HEK293 (cell line): ENCODE results near the gene CNKSR3.
A peak's percentile ranks its signal among the peaks of the same experiment; 100 is the strongest.

Experiments used
- CTCF ChIA-PET: fragments of 350-600 bp; formaldehyde crosslinking; extraction: SDS; loops from one replicate; lab custom pipeline; 2021; ENCODE audit warnings: antibody characterized with exemption; lab: Yijun Ruan, JAX
- POLR2A ChIA-PET: fragments of 300-600 bp; formaldehyde crosslinking; extraction: SDS; loops from one replicate; lab custom pipeline; 2020; ENCODE audit warnings: antibody characterized with exemption, inconsistent platforms; lab: Yijun Ruan, JAX
- H3K27ac ChIP-seq: fragments of 200-500 bp; sonication (Bioruptor generic); 2 replicates; pipeline ENCODE4 v1.5.1; 2014; ENCODE audit warnings: low read depth, low read length, control low read depth, inconsistent platforms; ENCODE audit errors: extremely low read depth
- H3K36me3 ChIP-seq, 2 experiments: fragments of 200-500 bp in 1 of 2; sonication (Bioruptor generic) in 1 of 2; 1 replicate in 1 of 2; 2 replicates in 1 of 2; pipeline ENCODE4 v1.5.1; 2014 to 2017; ENCODE audit warnings: inconsistent platforms in 2 of 2, low read length in 2 of 2; ENCODE audit not compliant: control insufficient read depth in 2 of 2, insufficient read depth in 1 of 2
- H3K4me1 ChIP-seq: fragments of 200-500 bp; sonication (Bioruptor generic); 2 replicates; pipeline ENCODE4 v1.5.1; 2014; ENCODE audit warnings: mild to moderate bottlenecking, low read length, inconsistent platforms; ENCODE audit not compliant: control insufficient read depth, insufficient read depth
- H3K4me3 ChIP-seq: 2 replicates; pipeline ENCODE4 v1.5.1; 2011; ENCODE audit warnings: low read depth, mild to moderate bottlenecking, control low read depth, low read length, moderate library complexity
- H3K9me3 ChIP-seq: fragments of 200-500 bp; sonication (Bioruptor generic); 2 replicates; pipeline ENCODE4 v1.5.1; 2014; ENCODE audit warnings: low read depth, low read length, inconsistent platforms; ENCODE audit not compliant: control insufficient read depth, insufficient read depth
- CTCF ChIP-seq: fragments of 450-650 bp; formaldehyde crosslinking; IDR thresholded peaks from 2 replicates; pipeline ENCODE4 v1.5.1; 2016; ENCODE audit warnings: missing biosample characterization, missing genetic modification characterization
- EGR2 ChIP-seq: fragments of 450-650 bp; formaldehyde crosslinking; IDR thresholded peaks from 2 replicates; pipeline ENCODE4 v1.5.1; 2016; ENCODE audit warnings: low read depth, missing biosample characterization, missing genetic modification characterization
- FEZF1 ChIP-seq: fragments of 450-650 bp; formaldehyde crosslinking; IDR thresholded peaks from 2 replicates; pipeline ENCODE4 v1.5.1; 2016; ENCODE audit warnings: missing biosample characterization, missing genetic modification characterization
- GLIS1 ChIP-seq: fragments of 450-650 bp; formaldehyde crosslinking; IDR thresholded peaks from 2 replicates; pipeline ENCODE4 v1.5.1; 2016; ENCODE audit warnings: missing biosample characterization, missing genetic modification characterization
- GLIS2 ChIP-seq: fragments of 450-650 bp; formaldehyde crosslinking; IDR thresholded peaks from 2 replicates; pipeline ENCODE4 v1.5.1; 2016; ENCODE audit warnings: missing biosample characterization, missing genetic modification characterization
- KLF16 ChIP-seq: fragments of 450-650 bp; formaldehyde crosslinking; IDR thresholded peaks from 2 replicates; pipeline ENCODE4 v1.5.1; 2017; ENCODE audit warnings: missing biosample characterization, missing genetic modification characterization
- PRDM1 ChIP-seq: fragments of 450-650 bp; formaldehyde crosslinking; IDR thresholded peaks from 2 replicates; pipeline ENCODE4; 2016; ENCODE audit warnings: missing biosample characterization, missing genetic modification characterization
- PRDM10 ChIP-seq: fragments of 450-650 bp; formaldehyde crosslinking; IDR thresholded peaks from 2 replicates; pipeline ENCODE4 v1.5.1; 2016; ENCODE audit warnings: missing biosample characterization, missing genetic modification characterization
- SP3 ChIP-seq: fragments of 450-650 bp; formaldehyde crosslinking; IDR thresholded peaks from 2 replicates; pipeline ENCODE4 v1.5.1; 2016; ENCODE audit warnings: missing biosample characterization, missing genetic modification characterization
- TRIM28 ChIP-seq: IDR thresholded peaks from 2 replicates; pipeline ENCODE4 v1.6.1; 2011; ENCODE audit warnings: low read length, control low read depth, borderline replicate concordance
- ZBTB10 ChIP-seq: fragments of 450-650 bp; formaldehyde crosslinking; IDR thresholded peaks from 2 replicates; pipeline ENCODE4 v1.5.1; 2016; ENCODE audit warnings: missing biosample characterization, missing genetic modification characterization
- ZBTB11 ChIP-seq: fragments of 450-650 bp; formaldehyde crosslinking; conservative IDR thresholded peaks from 2 replicates; pipeline ENCODE4 v1.5.1; 2016; ENCODE audit warnings: low read depth, missing biosample characterization, missing genetic modification characterization
- ZBTB17 ChIP-seq: fragments of 450-650 bp; formaldehyde crosslinking; IDR thresholded peaks from 2 replicates; pipeline ENCODE4 v1.5.1; 2016; ENCODE audit warnings: missing biosample characterization, missing genetic modification characterization
- ZBTB20 ChIP-seq: fragments of 450-650 bp; formaldehyde crosslinking; IDR thresholded peaks from 2 replicates; pipeline ENCODE4 v1.5.1; 2016; ENCODE audit warnings: missing biosample characterization, missing genetic modification characterization
- ZBTB6 ChIP-seq: fragments of 450-650 bp; formaldehyde crosslinking; IDR thresholded peaks from 2 replicates; pipeline ENCODE4 v1.5.1; 2017; ENCODE audit warnings: missing biosample characterization, missing genetic modification characterization
- ZBTB8A ChIP-seq: fragments of 450-650 bp; formaldehyde crosslinking; IDR thresholded peaks from 2 replicates; pipeline ENCODE4 v1.5.1; 2016; ENCODE audit warnings: missing biosample characterization, missing genetic modification characterization
- ZFHX2 ChIP-seq: fragments of 450-650 bp; formaldehyde crosslinking; conservative IDR thresholded peaks from 2 replicates; pipeline ENCODE4 v1.5.1; 2016; ENCODE audit warnings: missing biosample characterization, missing genetic modification characterization
- ZFP69B ChIP-seq: fragments of 450-650 bp; formaldehyde crosslinking; IDR thresholded peaks from 2 replicates; pipeline ENCODE4 v1.5.1; 2016; ENCODE audit warnings: missing biosample characterization, missing genetic modification characterization
- ZNF335 ChIP-seq: fragments of 450-650 bp; formaldehyde crosslinking; conservative IDR thresholded peaks from 2 replicates; pipeline ENCODE4 v1.5.1; 2016; ENCODE audit warnings: missing biosample characterization, missing genetic modification characterization
- ZNF341 ChIP-seq: fragments of 450-650 bp; formaldehyde crosslinking; IDR thresholded peaks from 2 replicates; pipeline ENCODE4; 2016; ENCODE audit warnings: low read depth, missing biosample characterization, missing genetic modification characterization
- ZNF530 ChIP-seq: fragments of 450-650 bp; formaldehyde crosslinking; IDR thresholded peaks from 2 replicates; pipeline ENCODE4 v1.5.1; 2016; ENCODE audit warnings: low read depth, missing biosample characterization, missing genetic modification characterization
- ZNF544 ChIP-seq: fragments of 450-650 bp; formaldehyde crosslinking; IDR thresholded peaks from 2 replicates; pipeline ENCODE4 v1.5.0; 2017; ENCODE audit warnings: missing biosample characterization, missing genetic modification characterization
- ZNF623 ChIP-seq: fragments of 450-650 bp; formaldehyde crosslinking; IDR thresholded peaks from 2 replicates; pipeline ENCODE4 v1.5.1; 2016; ENCODE audit warnings: missing biosample characterization, missing genetic modification characterization

Gene CNKSR3

GRCh38 chr6:154509421-154510143 is 903 bp downstream of the CNKSR3 start:
- peak; percentile 68; the same call in 1 of the 2 replicates for TF ChIP-seq GLIS2 (tag by site-specific recombination)
- TF ChIP-seq EGR2: 0 out of 2 replicates have a peak, but pooled peaks have one; percentile 19
- peak; percentile 58 for TF ChIP-seq ZNF335
- TF ChIP-seq SP3: no peak
- TF ChIP-seq ZBTB11 (tag by site-specific recombination): 0 out of 2 replicates have a peak, but pooled peaks have one; percentile 7
- TF ChIP-seq KLF16 (tag by site-specific recombination): no peak
- TF ChIP-seq ZNF544: no peak
- peak; percentile 54 for TF ChIP-seq CTCF (tag by site-specific recombination)
- TF ChIP-seq GLIS1: peak; percentile 40; the same call in 1 of the 2 replicates
- peak; percentile 42; the same call in 1 of the 2 replicates for TF ChIP-seq TRIM28
- 0 out of 2 replicates have a peak, but pooled peaks have one; percentile 5 for TF ChIP-seq ZNF623
- TF ChIP-seq ZBTB20 (tag by site-specific recombination): peak; percentile 83
- TF ChIP-seq PRDM1 (tag by site-specific recombination): 0 out of 2 replicates have a peak, but pooled peaks have one; percentile 27
- no peak for TF ChIP-seq ZFP69B
- peak; percentile 25; the same call in 1 of the 2 replicates for TF ChIP-seq ZNF341 (tag by site-specific recombination)
- TF ChIP-seq FEZF1 (tag by site-specific recombination): no peak
- peak; percentile 53; the same call in 1 of the 2 replicates for TF ChIP-seq ZBTB8A (tag by site-specific recombination)
- TF ChIP-seq ZFHX2 (tag by site-specific recombination): peak; percentile 39; the same call in 1 of the 2 replicates
- no peak for TF ChIP-seq ZNF530 (tag by site-specific recombination)
- no peak for TF ChIP-seq ZBTB10 (tag by site-specific recombination)
- peak; percentile 9; the same call in 1 of the 2 replicates for TF ChIP-seq ZBTB6 (tag by site-specific recombination)
- 0 out of 2 replicates have a peak, but pooled peaks have one; percentile 42 for TF ChIP-seq ZBTB17 (tag by site-specific recombination)
- TF ChIP-seq PRDM10 (tag by site-specific recombination): peak; percentile 91
- ChIA-PET POLR2A (interaction anchor here (0.9 to 2.3 kb wide), 7 partner anchors 9 to 804 kb away, joined by 3 to 13 read pairs (median 6); no protein-coding TSS in a partner anchor), CTCF (interaction anchor here (0.6 to 4.6 kb wide), 10 partner anchors 9 to 355 kb away, joined by 3 to 18 read pairs (median 4); no protein-coding TSS in a partner anchor)
- peaks cover 0 to 12% of the 10 kb centered on the region in 2 experiments; a peak in 1 of 3 replicates for H3K36me3 ChIP-seq
- H3K27ac ChIP-seq: peak overlapping the region; percentile 94
- no peaks in the 10 kb centered on the region for H3K9me3 ChIP-seq
- H3K4me3 ChIP-seq: peak overlapping the region; percentile 90
- H3K4me1 ChIP-seq: peaks cover 4% of the 10 kb centered on the region; the same call in 1 of the 2 replicates
